GM12878 (cell line): ENCODE results near the gene PHACTR1. TPM values are rescaled to one million over a fixed set of nuclear protein-coding genes. Genes with fewer than 3 reads are reported as not detected.

Source experiments
- ATAC-seq: fragments of 200-7000 bp; cut with Tn5 transposase; 3 replicates; pipeline ENCODE4 v1.9.1; 2020; ENCODE audit warnings: mild to moderate bottlenecking, moderate library complexity
- BruUV-seq: library from RNA; stranded (reverse); fragments of 400-500 nt; replicated peaks from 2 replicates; lab custom pipeline; 2021; lab: Mats Ljungman, UMichigan
- CTCF ChIA-PET: fragments of 300-600 bp; sonication (Branson Sonifier 250); formaldehyde crosslinking; extraction: SDS; loops from one replicate; lab custom pipeline; 2021; ENCODE audit warnings: inconsistent platforms; lab: Yijun Ruan, JAX
- POLR2A ChIA-PET: fragments of 350-600 bp; formaldehyde crosslinking; extraction: SDS; loops from one replicate; lab custom pipeline; 2021; ENCODE audit warnings: inconsistent platforms; lab: Charles Lee
- RAD21 ChIA-PET: fragments of 300-600 bp; sonication (Branson Sonifier 250); formaldehyde crosslinking; loops from one replicate; lab custom pipeline; 2023; ENCODE audit warnings: antibody characterized with exemption; ENCODE audit not compliant: unreplicated experiment; lab: Charles Lee
- SMC1A ChIA-PET: fragments of 300-600 bp; sonication (Branson Sonifier 250); formaldehyde crosslinking; loops from one replicate; lab custom pipeline; 2023; ENCODE audit not compliant: unreplicated experiment, uncharacterized antibody; lab: Charles Lee
- DNase-seq: peaks from one replicate; pipeline ENCODE4 v3.0.0-alpha.2; 2011; ENCODE audit warnings: low read depth, low spot score
- FAIRE-seq: peaks from 3 replicates; lab custom pipeline; 2011; peaks lifted over from hg19 to GRCh38; lab: Jason Lieb, UNC
- H2AFZ ChIP-seq: 2 replicates; pipeline ENCODE4 v1.6.0; 2011; ENCODE audit warnings: low read depth, low read length, control low read depth; ENCODE audit not compliant: control insufficient read depth
- H3K27ac ChIP-seq: 2 replicates; pipeline ENCODE4 v1.5.1; 2011; ENCODE audit warnings: control low read depth; ENCODE audit not compliant: control insufficient read depth, insufficient read depth
- H3K27me3 ChIP-seq, 2 experiments: replicated peaks in 1 of 2; 2 replicates each; pipeline versions ENCODE4 v1.6.0 to v1.6.1; 2011; ENCODE audit warnings: low read length in 1 of 2; ENCODE audit not compliant: control insufficient read depth in 2 of 2, insufficient read depth in 2 of 2
- H3K36me3 ChIP-seq, 2 experiments: 2 replicates each; pipeline ENCODE4 v1.5.1; 2011; ENCODE audit warnings: low read length in 1 of 2; ENCODE audit not compliant: control insufficient read depth in 2 of 2, insufficient read depth in 2 of 2
- H3K4me1 ChIP-seq: 2 replicates; pipeline ENCODE4 v1.6.1; 2011; ENCODE audit warnings: mild to moderate bottlenecking, low read length, moderate library complexity, mixed read lengths; ENCODE audit not compliant: control insufficient read depth, insufficient read depth
- H3K4me2 ChIP-seq: 2 replicates; pipeline ENCODE4 v1.6.0; 2011; ENCODE audit warnings: control low read depth; ENCODE audit not compliant: control insufficient read depth, insufficient read depth
- H3K4me3 ChIP-seq: fragments of 200-600 bp; sonication (generic); 2 replicates; pipeline ENCODE4 v1.5.1; 2016
- H3K79me2 ChIP-seq: 2 replicates; pipeline ENCODE4 v1.6.0; 2011; ENCODE audit warnings: low read length; ENCODE audit not compliant: control insufficient read depth, insufficient read depth
- H3K9ac ChIP-seq: 2 replicates; pipeline ENCODE4 v1.8.0; 2011; ENCODE audit warnings: low read length, control low read depth, mixed read lengths; ENCODE audit not compliant: control insufficient read depth, insufficient read depth
- H3K9me3 ChIP-seq: replicated peaks from 3 replicates; pipeline ENCODE4 v1.5.1; 2011; ENCODE audit warnings: mild to moderate bottlenecking, low read length; ENCODE audit not compliant: control insufficient read depth, insufficient read depth
- H4K20me1 ChIP-seq: 2 replicates; pipeline ENCODE4 v1.6.0; 2011; ENCODE audit not compliant: control insufficient read depth, insufficient read depth
- BMI1 ChIP-seq: fragments of 450-650 bp; IDR thresholded peaks from 2 replicates; pipeline ENCODE4 v1.6.1; 2016; ENCODE audit warnings: mild to moderate bottlenecking, moderate library complexity, borderline replicate concordance
- CBFB ChIP-seq: IDR thresholded peaks from 2 replicates; pipeline ENCODE4 v1.6.1; 2016; ENCODE audit warnings: antibody characterized with exemption, low read depth
- CHD1 ChIP-seq: IDR thresholded peaks from 2 replicates; pipeline ENCODE4 v1.6.1; 2012; ENCODE audit warnings: low read depth, low read length, improper control_type of control experiment
- CHD2 ChIP-seq: IDR thresholded peaks from 2 replicates; pipeline ENCODE4 v1.6.1; 2011; ENCODE audit warnings: low read depth, low read length, improper control_type of control experiment, borderline replicate concordance
- DPF2 ChIP-seq: fragments of 450-650 bp; IDR thresholded peaks from 2 replicates; pipeline ENCODE4 v1.6.1; 2017; ENCODE audit warnings: mild to moderate bottlenecking
- EED ChIP-seq: sonication (generic); IDR thresholded peaks from 2 replicates; pipeline ENCODE4 v1.6.1; 2016; ENCODE audit warnings: antibody characterized with exemption, low read depth
- HCFC1 ChIP-seq: fragments of 150-350 bp; IDR thresholded peaks from 2 replicates; pipeline ENCODE4 v1.6.1; 2014; ENCODE audit warnings: low read length
- JUNB ChIP-seq: IDR thresholded peaks from 2 replicates; pipeline ENCODE4 v1.6.1; 2016; ENCODE audit warnings: antibody characterized with exemption, mild to moderate bottlenecking
- KAT2A ChIP-seq: conservative IDR thresholded peaks from 2 replicates; pipeline ENCODE4 v1.6.1; 2011; ENCODE audit warnings: low read depth, low read length; ENCODE audit not compliant: control insufficient read depth
- MEF2B ChIP-seq: fragments of 450-650 bp; IDR thresholded peaks from 2 replicates; pipeline ENCODE4 v1.6.1; 2018; ENCODE audit warnings: mild to moderate bottlenecking, moderate library complexity; ENCODE audit not compliant: partially characterized antibody, poor library complexity, severe bottlenecking
- MTA3 ChIP-seq: IDR thresholded peaks from 2 replicates; pipeline ENCODE4 v1.6.1; 2012; ENCODE audit warnings: low read length, inconsistent platforms, borderline replicate concordance
- MYB ChIP-seq: fragments of 150-350 bp; IDR thresholded peaks from 2 replicates; pipeline ENCODE4 v1.6.1; 2014; ENCODE audit warnings: mild to moderate bottlenecking, low read depth, low read length, borderline replicate concordance
- NRF1 ChIP-seq: conservative IDR thresholded peaks from 2 replicates; pipeline ENCODE4 v1.6.1; 2011; ENCODE audit warnings: mild to moderate bottlenecking, low read depth, low read length, improper control_type of control experiment
- STAT3 ChIP-seq: IDR thresholded peaks from 2 replicates; pipeline ENCODE4 v1.6.1; 2011; ENCODE audit warnings: low read depth, low read length, improper control_type of control experiment
- SUPT20H ChIP-seq: IDR thresholded peaks from 2 replicates; pipeline ENCODE4 v1.6.1; 2011; ENCODE audit warnings: low read depth, mild to moderate bottlenecking, low read length, moderate library complexity, borderline replicate concordance; ENCODE audit not compliant: control insufficient read depth
- ZNF274 ChIP-seq: IDR thresholded peaks from one replicate; pipeline ENCODE4 v1.8.0; 2011; ENCODE audit not compliant: insufficient read length, insufficient read depth
- ZNF384 ChIP-seq: IDR thresholded peaks from 2 replicates; pipeline ENCODE4 v1.6.1; 2012; ENCODE audit warnings: low read depth, mild to moderate bottlenecking, low read length, improper control_type of control experiment, borderline replicate concordance
- WGBS: methylation state at CpG from one replicate; pipeline ENCODE4 v1.1.6; 2016; ENCODE audit warnings: low lambda C conversion rate; ENCODE audit not compliant: insufficient replicate concordance, insufficient coverage; ENCODE audit errors: missing lambda C conversion rate; 5-methylcytosine and 5-hydroxymethylcytosine counted together
- in situ Hi-C: fragments of 300-500 bp; cut with MboI; formaldehyde crosslinking; loops from 9 replicates; pipeline ENCODE4 v1.14.3; 2018; ENCODE audit warnings: mixed read lengths
- intact Hi-C: fragments of 100-400 bp; cut with micrococcal nuclease; formaldehyde crosslinking; loops from one replicate; pipeline ENCODE4 v1.14.2; 2022; ENCODE audit not compliant: unreplicated experiment
- polyA plus RNA-seq, 11 experiments: library from polyadenylated mRNA; depleted of rRNA in 4 of 11; unstranded in 6 of 11; stranded (reverse) in 5 of 11; fragments of >200 nt; fragmentation: Nextera tagmentation in 4 of 11; fragmentation: Illumina TruSeq in 1 of 11; extraction: Ambion mirVana in 4 of 11; extraction: Trizol in 1 of 11; gene quantifications; 1 replicate in 1 of 11; 2 replicates in 10 of 11; pipeline versions ENCODE4 v1.2.1 to v1.2.3, GENCODE V29; 2011 to 2016; ENCODE audit warnings: inconsistent platforms in 2 of 11, missing spikeins in 2 of 11, low read depth in 1 of 11
- total RNA-seq, 4 experiments: library from RNA; depleted of rRNA in 3 of 4; stranded (reverse); fragments of >200 nt in 3 of 4; fragmentation: Illumina TruSeq in 1 of 4; extraction: Trizol in 1 of 4; gene quantifications; 2 replicates each; pipeline versions ENCODE4 v1.2.1 to v1.2.3, GENCODE V29; 2013 to 2021
- TF ChIP-seq, protein P1 (sequence below): IDR thresholded peaks from 2 replicates; pipeline ENCODE4 v1.6.1; 2012; ENCODE audit warnings: improper control_type of control experiment, low read depth, low read length; ENCODE audit not compliant: insufficient replicate concordance
- TF ChIP-seq, protein P2 (sequence below): IDR thresholded peaks from 2 replicates; pipeline ENCODE4 v1.6.1; 2011; ENCODE audit warnings: low read depth, low read length, improper control_type of control experiment, borderline replicate concordance

PHACTR1 gene
- total and polyA plus RNA-seq, 10 of the 15 experiments (the other 5 are each of a cell fraction or from before 2014, with no cell fraction given): 34.2 to 94.6 (median 62.3) TPM

GRCh38 chr6:13034316-13034715 lies 317.7 kb downstream of the PHACTR1 start (continued):
- TF ChIP-seq, protein P1, sequence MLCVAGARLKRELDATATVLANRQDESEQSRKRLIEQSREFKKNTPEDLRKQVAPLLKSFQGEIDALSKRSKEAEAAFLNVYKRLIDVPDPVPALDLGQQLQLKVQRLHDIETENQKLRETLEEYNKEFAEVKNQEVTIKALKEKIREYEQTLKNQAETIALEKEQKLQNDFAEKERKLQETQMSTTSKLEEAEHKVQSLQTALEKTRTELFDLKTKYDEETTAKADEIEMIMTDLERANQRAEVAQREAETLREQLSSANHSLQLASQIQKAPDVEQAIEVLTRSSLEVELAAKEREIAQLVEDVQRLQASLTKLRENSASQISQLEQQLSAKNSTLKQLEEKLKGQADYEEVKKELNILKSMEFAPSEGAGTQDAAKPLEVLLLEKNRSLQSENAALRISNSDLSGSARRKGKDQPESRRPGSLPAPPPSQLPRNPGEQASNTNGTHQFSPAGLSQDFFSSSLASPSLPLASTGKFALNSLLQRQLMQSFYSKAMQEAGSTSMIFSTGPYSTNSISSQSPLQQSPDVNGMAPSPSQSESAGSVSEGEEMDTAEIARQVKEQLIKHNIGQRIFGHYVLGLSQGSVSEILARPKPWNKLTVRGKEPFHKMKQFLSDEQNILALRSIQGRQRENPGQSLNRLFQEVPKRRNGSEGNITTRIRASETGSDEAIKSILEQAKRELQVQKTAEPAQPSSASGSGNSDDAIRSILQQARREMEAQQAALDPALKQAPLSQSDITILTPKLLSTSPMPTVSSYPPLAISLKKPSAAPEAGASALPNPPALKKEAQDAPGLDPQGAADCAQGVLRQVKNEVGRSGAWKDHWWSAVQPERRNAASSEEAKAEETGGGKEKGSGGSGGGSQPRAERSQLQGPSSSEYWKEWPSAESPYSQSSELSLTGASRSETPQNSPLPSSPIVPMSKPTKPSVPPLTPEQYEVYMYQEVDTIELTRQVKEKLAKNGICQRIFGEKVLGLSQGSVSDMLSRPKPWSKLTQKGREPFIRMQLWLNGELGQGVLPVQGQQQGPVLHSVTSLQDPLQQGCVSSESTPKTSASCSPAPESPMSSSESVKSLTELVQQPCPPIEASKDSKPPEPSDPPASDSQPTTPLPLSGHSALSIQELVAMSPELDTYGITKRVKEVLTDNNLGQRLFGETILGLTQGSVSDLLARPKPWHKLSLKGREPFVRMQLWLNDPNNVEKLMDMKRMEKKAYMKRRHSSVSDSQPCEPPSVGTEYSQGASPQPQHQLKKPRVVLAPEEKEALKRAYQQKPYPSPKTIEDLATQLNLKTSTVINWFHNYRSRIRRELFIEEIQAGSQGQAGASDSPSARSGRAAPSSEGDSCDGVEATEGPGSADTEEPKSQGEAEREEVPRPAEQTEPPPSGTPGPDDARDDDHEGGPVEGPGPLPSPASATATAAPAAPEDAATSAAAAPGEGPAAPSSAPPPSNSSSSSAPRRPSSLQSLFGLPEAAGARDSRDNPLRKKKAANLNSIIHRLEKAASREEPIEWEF: no peak
- TF ChIP-seq ZNF384 (no peak), JUNB (no peak)
- TF ChIP-seq, protein P2, sequence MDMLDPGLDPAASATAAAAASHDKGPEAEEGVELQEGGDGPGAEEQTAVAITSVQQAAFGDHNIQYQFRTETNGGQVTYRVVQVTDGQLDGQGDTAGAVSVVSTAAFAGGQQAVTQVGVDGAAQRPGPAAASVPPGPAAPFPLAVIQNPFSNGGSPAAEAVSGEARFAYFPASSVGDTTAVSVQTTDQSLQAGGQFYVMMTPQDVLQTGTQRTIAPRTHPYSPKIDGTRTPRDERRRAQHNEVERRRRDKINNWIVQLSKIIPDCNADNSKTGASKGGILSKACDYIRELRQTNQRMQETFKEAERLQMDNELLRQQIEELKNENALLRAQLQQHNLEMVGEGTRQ: no peak
- TF ChIP-seq, all 136 proteins: peak for 0

GRCh38 chr6:13035606-13036005 lies 319.0 kb downstream of the PHACTR1 start:
- ChIA-PET SMC1A (no interaction called here), CTCF (no interaction called here), POLR2A (no interaction called here), RAD21 (no interaction called here)
- no peak for ATAC-seq
- no TSS peak for BruUV-seq
- no peak overlapping the region for H2AFZ ChIP-seq
- no peak overlapping the region for H3K9ac ChIP-seq
- H3K27me3 ChIP-seq: peaks cover 0 to 7% of the 10 kb centered on the region in 2 experiments; a peak in 2 of 4 replicates
- no peaks in the 10 kb centered on the region for H3K4me1 ChIP-seq
- 29% methylated on average over 3 of the region's 3 CpGs for WGBS
- H3K27ac ChIP-seq: no peak overlapping the region
- no peaks in the 10 kb centered on the region for H3K79me2 ChIP-seq
- H3K4me3 ChIP-seq: no peak overlapping the region
- in situ Hi-C loops: no loop called here
- no peaks in the 10 kb centered on the region for H4K20me1 ChIP-seq
- H3K36me3 ChIP-seq: no peaks in the 10 kb centered on the region
- no peak overlapping the region for H3K4me2 ChIP-seq
- H3K9me3 ChIP-seq: no peaks in the 10 kb centered on the region
- DNase-seq: no peak
- intact Hi-C loops: no loop called here
- no peak for FAIRE-seq
- TF ChIP-seq BMI1 (no peak), KAT2A (no peak), MTA3 (no peak), CBFB (no peak), EED (no peak), CHD2 (no peak), STAT3 (no peak), DPF2 (no peak), ZNF274 (no peak), MEF2B (no peak), CHD1 (no peak), MYB (no peak), NRF1 (no peak), HCFC1 (no peak), SUPT20H (no peak)
